HG03095 (cell line): ENCODE results near the gene GIMAP7.

ENCODE experiments used
- ATAC-seq: cut with Tn5 transposase; IDR thresholded peaks from one replicate; pipeline ENCODE4 v1.9.1; 2021; ENCODE audit warnings: moderate library complexity; ENCODE audit not compliant: unreplicated experiment

GIMAP7 gene

GRCh38 chr7:150568714-150569113 lies 54.0 kb downstream of the GIMAP7 start:
- ATAC-seq: no peak

- no peak for ATAC-seq
Observed at GRCh38 chr7:150569245-150569955, 54.7 kb downstream of the GIMAP7 start.
